B cell (primary cell): ENCODE results near the gene HIVEP1. TPM values are rescaled to one million over a fixed set of nuclear protein-coding genes. Genes with fewer than 3 reads are reported as not detected.

Experiments
- ATAC-seq: fragments of 200-7000 bp; cut with Tn5 transposase; one replicate; pipeline ENCODE4 v1.10.0; 2021; ENCODE audit warnings: low read depth, mild to moderate bottlenecking, moderate number of reproducible peaks, moderate library complexity
- CTCF ChIA-PET: fragments of 350-600 bp; sonication (Branson Sonifier 250); formaldehyde crosslinking; loops from one replicate; lab custom pipeline; 2021; ENCODE audit warnings: antibody characterized with exemption, inconsistent platforms; lab: Charles Lee
- POLR2A ChIA-PET: fragments of 350-600 bp; sonication (Branson Sonifier 250); formaldehyde crosslinking; loops from one replicate; lab custom pipeline; 2021; ENCODE audit warnings: antibody characterized with exemption; lab: Charles Lee
- DNase-seq: peaks from one replicate; pipeline ENCODE4 v3.0.0; 2013
- H2AFZ ChIP-seq: 2 replicates; pipeline ENCODE4 v1.6.1; 2012; ENCODE audit warnings: mild to moderate bottlenecking, low read depth, low read length; ENCODE audit not compliant: insufficient read depth, poor library complexity, severe bottlenecking
- H3K27ac ChIP-seq, 2 donors: 1 replicate in 1 of 2; 2 replicates in 1 of 2; pipeline ENCODE4 v1.5.1; 2012 to 2013; ENCODE audit warnings: low read length in 2 of 2, mild to moderate bottlenecking in 2 of 2, moderate library complexity in 1 of 2
- H3K27me3 ChIP-seq, 4 experiments: fragments of 200-600 bp in 1 of 4; sonication (generic) in 1 of 4; replicated peaks in 1 of 4; 1 replicate in 2 of 4; 2 replicates in 2 of 4; pipeline versions ENCODE4 v1.6.1 to v1.7.0; 2013 to 2016; ENCODE audit warnings: low read length in 3 of 4, mild to moderate bottlenecking in 2 of 4, mixed read lengths in 1 of 4, moderate library complexity in 1 of 4; ENCODE audit not compliant: insufficient read depth in 4 of 4, control insufficient read depth in 3 of 4; ENCODE audit errors: control extremely low read depth in 1 of 4
- H3K36me3 ChIP-seq, 2 experiments: replicated peaks in 1 of 2; 1 replicate in 1 of 2; 2 replicates in 1 of 2; pipeline versions ENCODE4 v1.6.1 to v1.7.1; 2013; ENCODE audit warnings: low read length in 1 of 2; ENCODE audit not compliant: insufficient read depth in 2 of 2, control insufficient read depth in 1 of 2; ENCODE audit errors: control extremely low read depth in 1 of 2, extremely low read depth in 1 of 2
- H3K4me1 ChIP-seq, 2 donors: fragments of 200-600 bp in 1 of 2; sonication (generic) in 1 of 2; 1 replicate in 1 of 2; 2 replicates in 1 of 2; pipeline versions ENCODE4 v1.5.1 to v1.6.1; 2013 to 2017; ENCODE audit warnings: low read length in 2 of 2; ENCODE audit not compliant: control insufficient read depth in 2 of 2, insufficient read depth in 2 of 2
- H3K4me2 ChIP-seq: replicated peaks from 2 replicates; pipeline ENCODE3; 2012; ENCODE audit warnings: mild to moderate bottlenecking, low read depth, low read length; ENCODE audit not compliant: poor library complexity, severe bottlenecking
- H3K4me3 ChIP-seq, 5 experiments: fragments of 200-600 bp in 1 of 5; sonication (generic) in 1 of 5; 1 replicate in 3 of 5; 2 replicates in 2 of 5; pipeline versions ENCODE4 v1.5.1 to v1.7.0; 2011 to 2016; ENCODE audit warnings: low read length in 4 of 5, mild to moderate bottlenecking in 4 of 5, low read depth in 2 of 5, control low read depth in 1 of 5, moderate library complexity in 1 of 5; ENCODE audit not compliant: insufficient read depth in 1 of 5; ENCODE audit errors: control extremely low read depth in 1 of 5, extremely low read depth in 1 of 5
- H3K79me2 ChIP-seq: fragments of 200-600 bp; sonication (generic); one replicate; pipeline ENCODE4 v1.6.0; 2016; ENCODE audit warnings: low read length; ENCODE audit not compliant: control insufficient read depth, insufficient read depth
- H3K9ac ChIP-seq: fragments of 200-600 bp; sonication (generic); 2 replicates; pipeline ENCODE4 v1.6.1; 2017; ENCODE audit warnings: mild to moderate bottlenecking, low read length, moderate library complexity
- H3K9me3 ChIP-seq, 3 donors: one replicate each; pipeline versions ENCODE4 v1.6.1 to v1.7.1; 2013; ENCODE audit warnings: low read length in 2 of 3; ENCODE audit not compliant: control insufficient read depth in 2 of 3, insufficient read depth in 1 of 3; ENCODE audit errors: control extremely low read depth in 1 of 3
- H4K20me1 ChIP-seq: 2 replicates; pipeline ENCODE4 v1.6.0; 2012; ENCODE audit warnings: mild to moderate bottlenecking, low read length; ENCODE audit not compliant: insufficient read depth, control insufficient read depth, poor library complexity, severe bottlenecking
- H3K27ac Mint-ChIP-seq: one replicate; pipeline ENCODE4 v1.8.0; 2021; ENCODE audit warnings: mixed read lengths
- H3K27me3 Mint-ChIP-seq: one replicate; pipeline ENCODE4 v1.8.0; 2021; ENCODE audit warnings: mixed read lengths
- H3K4me1 Mint-ChIP-seq: one replicate; pipeline ENCODE4 v1.8.0; 2021; ENCODE audit warnings: mixed read lengths
- H3K4me3 Mint-ChIP-seq: one replicate; pipeline ENCODE4 v1.8.0; 2021; ENCODE audit warnings: mixed read lengths
- H3K9me3 Mint-ChIP-seq: one replicate; pipeline ENCODE4 v1.8.0; 2022; ENCODE audit warnings: mixed read lengths; ENCODE audit not compliant: insufficient read depth
- CTCF ChIP-seq: fragments of 200-600 bp; IDR thresholded peaks from one replicate; pipeline ENCODE4 v1.8.0; 2022; ENCODE audit warnings: antibody characterized with exemption, mild to moderate bottlenecking
- EZH2 ChIP-seq: IDR thresholded peaks from 2 replicates; pipeline ENCODE4 v1.6.1; 2012; ENCODE audit warnings: borderline replicate concordance, low read depth, mild to moderate bottlenecking, moderate library complexity, low read length; ENCODE audit not compliant: insufficient read depth, poor library complexity, severe bottlenecking
- WGBS: methylation state at CpG from one replicate; pipeline ENCODE4 v1.1.5; 2013; ENCODE audit warnings: missing lambda C conversion rate; ENCODE audit not compliant: insufficient coverage; 5-methylcytosine and 5-hydroxymethylcytosine counted together
- intact Hi-C: fragments of 100-400 bp; cut with micrococcal nuclease; formaldehyde crosslinking; loops from one replicate; pipeline ENCODE4 v1.10.0; 2022
- polyA plus RNA-seq: library from polyadenylated mRNA; depleted of rRNA; stranded (reverse); fragments of >200 nt; gene quantifications from 2 replicates; pipeline ENCODE4 v1.2.3, GENCODE V29; 2012
- total RNA-seq, 2 donors: library from RNA; stranded (reverse); fragments of 120-200 nt in 1 of 2; gene quantifications; 1 replicate in 1 of 2; 2 replicates in 1 of 2; pipeline versions ENCODE4 v1.2.3 to v1.2.4, GENCODE V29; 2013 to 2022

HIVEP1 gene
- total and polyA plus RNA-seq, 2 donors (not counting 1 experiment from before 2014, with no cell fraction given) = 11.3 to 96.5 TPM

GRCh38 chr6:11964729-11965335 is 47.3 kb upstream of the HIVEP1 start:
- WGBS = 100% methylated on average over 3 of the region's 3 CpGs
- POLR2A ChIA-PET = no interaction called here

GRCh38 chr6:11965499-11965898 is 46.6 kb upstream of the HIVEP1 start:
- intact Hi-C loops = no loop called here
- Histone ChIP-seq H3K27ac (no peak overlapping the region), H2AFZ (no peak overlapping the region), H4K20me1 (no peaks in the 10 kb centered on the region), H3K4me1 (peaks cover 15 to 16% of the 10 kb centered on the region in 2 donors), H3K4me2 (no peak overlapping the region), H3K4me3 (no peak overlapping the region), H3K27me3 (no peaks in the 10 kb centered on the region), H3K79me2 (no peaks in the 10 kb centered on the region), H3K36me3 (no peaks in the 10 kb centered on the region), H3K9ac (no peak overlapping the region), H3K9me3 (no peaks in the 10 kb centered on the region)
- WGBS = 94% methylated on average over 2 of the region's 2 CpGs
- H3K27ac Mint-ChIP-seq = no peak overlapping the region
- H3K9me3 Mint-ChIP-seq = no peaks in the 10 kb centered on the region
- CTCF ChIA-PET = no interaction called here
- ATAC-seq (no peak), DNase-seq (no peak)
- no peak for TF ChIP-seq EZH2
- TF ChIP-seq CTCF = no peak
- peaks cover 17% of the 10 kb centered on the region for H3K4me1 Mint-ChIP-seq
- no peak overlapping the region for H3K4me3 Mint-ChIP-seq
- H3K27me3 Mint-ChIP-seq = no peaks in the 10 kb centered on the region
- POLR2A ChIA-PET = no interaction called here

More at GRCh38 chr6:11964729-11965335, 47.3 kb upstream of the HIVEP1 start:
- H3K9ac ChIP-seq = no peak overlapping the region
- H3K27ac Mint-ChIP-seq = no peak overlapping the region
- no peaks in the 10 kb centered on the region for H3K9me3 Mint-ChIP-seq
- H3K4me1 Mint-ChIP-seq = peaks cover 17% of the 10 kb centered on the region
- no peaks in the 10 kb centered on the region for H3K79me2 ChIP-seq
- CTCF ChIA-PET = no interaction called here
- no peaks in the 10 kb centered on the region for H3K36me3 ChIP-seq
- H3K27me3 ChIP-seq = no peaks in the 10 kb centered on the region
- ATAC-seq (no peak), DNase-seq (no peak)
- no peak overlapping the region for H2AFZ ChIP-seq
- H3K27me3 Mint-ChIP-seq = no peaks in the 10 kb centered on the region
- no peak overlapping the region for H3K4me2 ChIP-seq
- no peaks in the 10 kb centered on the region for H4K20me1 ChIP-seq
- no peaks in the 10 kb centered on the region for H3K9me3 ChIP-seq
- TF ChIP-seq EZH2 = no peak
- no peak for TF ChIP-seq CTCF
- no peak overlapping the region for H3K27ac ChIP-seq
- H3K4me1 ChIP-seq = peaks cover 15 to 16% of the 10 kb centered on the region in 2 donors
- H3K4me3 ChIP-seq = no peak overlapping the region
- intact Hi-C loops = no loop called here
- H3K4me3 Mint-ChIP-seq = no peak overlapping the region
